ENCODE data around the gene RECQL5.

The RECQL5 gene

DNA sequence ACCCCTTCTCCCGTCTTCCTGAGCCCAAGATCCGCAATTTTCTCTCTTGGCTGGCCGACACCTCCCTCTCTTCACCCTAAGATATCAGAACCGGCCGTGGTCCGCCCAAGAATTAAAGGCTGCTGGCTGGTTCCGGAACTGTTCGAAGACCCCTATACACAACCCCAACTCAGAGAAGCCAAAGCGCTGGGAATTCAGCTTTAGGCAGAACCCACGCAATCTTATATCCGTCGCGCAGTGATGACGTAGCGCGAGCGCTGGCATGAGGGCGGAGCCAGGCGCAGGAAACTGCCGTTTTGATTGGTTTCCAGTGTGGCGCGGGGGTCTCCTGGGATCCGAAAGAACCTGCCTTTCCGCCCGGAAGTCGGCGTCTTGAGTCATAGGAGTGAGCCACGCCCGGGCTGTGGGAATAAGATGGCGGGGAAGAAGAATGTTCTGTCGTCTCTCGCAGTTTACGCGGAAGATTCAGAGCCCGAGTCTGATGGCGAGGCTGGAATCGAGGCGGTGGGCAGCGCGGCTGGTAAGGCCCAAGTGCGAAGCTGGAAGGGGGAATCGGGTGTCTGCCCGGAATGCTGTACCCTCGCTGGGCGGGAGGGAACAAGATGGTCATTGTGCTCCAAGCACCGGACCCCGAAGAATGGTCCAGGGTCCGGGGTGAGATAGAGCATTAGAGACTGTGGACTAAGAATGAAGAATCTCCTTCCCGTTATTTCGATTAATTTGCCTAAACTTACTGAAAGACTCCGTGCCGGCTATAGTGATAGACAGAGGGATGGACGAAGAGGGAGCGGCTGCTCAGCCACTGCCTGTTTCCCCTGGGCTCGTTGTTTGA is at the start of gene RECQL5, which contains the start of gene SAP30BP:
TSS of gene RECQL5 (minus strand) at position 196 of the 832 bp plus-strand sequence. CDS start 597 bp downstream, outside the sequence.
TSS of gene SAP30BP (plus strand) at position 380 of the 832 bp plus-strand sequence. CDS start at position 415, 35 bp downstream.
- peak; percentile 72 to 99 (median 96) for DNase-seq

GRCh38 chr17:75712446-75712845 is 45.5 kb upstream of the RECQL5 start:
- DNase-seq: no peak

DNA sequence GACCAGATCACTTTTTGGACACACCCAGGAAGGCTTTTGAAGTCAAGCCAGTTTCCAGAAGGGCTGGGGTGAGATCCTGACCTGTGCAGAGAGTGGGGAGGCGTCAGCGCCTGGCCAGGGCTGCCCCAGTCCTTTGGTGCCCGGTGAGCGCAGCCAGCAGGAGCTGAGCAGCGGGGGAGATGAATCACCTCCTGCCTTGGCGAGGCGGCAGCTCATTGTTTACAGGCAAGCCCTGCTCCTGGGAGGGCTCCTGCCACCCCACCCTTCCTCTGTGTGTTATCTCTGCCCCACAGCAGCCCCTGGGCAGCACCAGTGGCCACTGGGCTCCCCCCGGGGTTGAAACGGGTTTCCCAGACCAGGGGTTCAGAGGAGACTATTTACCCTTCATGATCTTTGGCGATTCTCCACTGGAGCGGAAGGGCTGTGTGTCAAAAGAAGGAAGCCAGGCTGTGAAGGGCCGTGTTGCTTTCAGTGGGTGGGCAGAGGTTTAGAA is 40.2 kb upstream of the RECQL5 start:
- DNase-seq: peak in 1 of 14 donors; percentile 26

DNA sequence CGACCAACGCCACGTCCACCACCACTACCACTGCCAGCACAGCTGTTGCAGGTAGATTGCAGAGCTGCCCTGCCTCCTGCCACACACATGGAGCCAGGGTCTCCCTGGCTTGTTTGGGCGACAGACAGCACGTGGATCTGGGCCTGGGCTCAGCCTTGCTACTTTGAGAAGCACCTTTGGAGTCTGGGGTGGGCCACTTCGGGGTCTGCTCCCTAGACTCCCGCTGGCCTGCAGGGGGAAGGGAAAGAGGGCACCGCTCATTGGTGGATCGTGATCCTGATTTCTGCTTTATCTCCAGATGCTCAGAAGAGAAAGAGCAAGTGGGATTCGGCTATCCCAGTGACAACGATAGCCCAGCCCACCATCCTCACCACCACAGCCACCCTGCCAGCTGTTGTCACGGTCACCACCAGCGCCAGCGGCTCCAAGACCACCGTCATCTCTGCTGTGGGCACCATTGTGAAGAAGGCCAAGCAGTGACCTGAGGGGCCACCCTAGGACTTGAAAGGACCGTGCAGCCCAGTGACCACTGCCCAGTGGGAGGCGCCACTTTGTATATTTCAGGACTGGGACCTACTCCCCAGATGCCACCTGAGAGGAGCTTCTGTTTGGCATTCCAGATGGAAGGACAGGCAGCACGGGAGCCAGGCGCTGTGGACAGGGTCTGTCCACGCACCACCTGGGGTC is 39.2 kb upstream of the RECQL5 start:
- no peak for DNase-seq

DNA sequence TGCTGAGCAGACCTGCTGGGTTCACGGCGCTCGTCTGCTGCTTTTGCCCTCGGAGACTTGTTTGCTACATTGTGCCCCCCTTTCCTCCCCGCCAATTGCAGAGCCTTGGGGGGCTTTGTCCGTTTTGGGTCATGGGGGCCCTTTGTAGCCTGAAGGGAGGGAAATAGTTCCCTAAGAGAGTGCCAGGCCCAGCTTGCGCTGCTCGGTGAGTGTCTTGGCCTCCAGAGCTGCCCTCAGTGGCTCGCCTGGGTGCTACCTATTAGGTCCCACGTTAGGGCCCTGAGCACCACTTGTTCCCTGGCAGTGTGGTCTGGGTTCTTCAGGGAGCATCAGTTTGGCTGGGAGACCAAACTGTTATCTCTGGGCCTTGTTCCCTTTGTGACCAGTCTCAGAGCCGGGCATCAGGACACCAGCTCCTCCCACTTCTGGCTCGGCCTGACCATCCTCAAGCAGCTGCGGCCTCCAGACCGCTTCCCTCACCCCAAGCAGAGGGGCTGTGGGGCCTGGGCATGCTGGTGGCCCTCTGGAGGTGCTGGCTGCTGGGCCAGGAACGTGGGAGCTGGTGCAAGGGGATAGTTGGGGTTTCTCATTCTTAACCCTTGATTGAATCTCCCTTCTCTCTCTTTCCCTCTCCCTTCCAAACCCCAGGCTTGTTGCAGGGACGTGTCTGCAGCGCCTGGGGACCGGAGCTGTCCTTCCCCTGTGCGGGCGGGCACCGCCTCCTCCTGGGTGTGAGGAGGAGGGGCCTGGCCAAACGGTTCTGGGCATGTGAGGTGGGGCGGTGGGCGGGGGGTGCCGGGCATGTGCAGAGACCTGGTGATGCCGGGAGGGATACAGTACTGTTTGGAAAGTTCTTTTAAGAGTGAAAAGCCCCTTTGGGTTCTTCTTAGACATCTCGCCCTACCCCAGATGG is 38.3 kb upstream of the RECQL5 start:
- peak in 2 of 14 donors; percentile 33 to 50 for DNase-seq

DNA sequence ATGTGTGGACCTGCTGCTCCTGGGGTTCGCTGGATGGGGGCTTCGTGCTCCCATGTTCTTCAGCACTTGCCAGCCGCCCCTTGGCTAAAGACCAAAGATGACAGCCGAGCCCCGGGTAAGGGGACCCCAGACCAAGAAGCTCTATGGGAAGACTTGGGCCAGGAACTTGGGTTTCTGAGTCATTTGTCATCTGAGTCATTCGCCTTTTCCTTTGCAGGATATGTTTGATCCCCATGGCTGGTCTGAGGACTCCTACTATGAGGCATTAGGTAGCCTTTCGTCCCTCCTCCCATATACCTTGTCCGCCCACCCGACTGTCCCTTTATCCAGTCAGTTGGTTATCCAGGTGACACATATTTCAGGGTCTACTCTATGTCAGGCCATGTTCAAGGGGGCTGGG is 36.6 kb upstream of the RECQL5 start:
- no peak for DNase-seq

DNA sequence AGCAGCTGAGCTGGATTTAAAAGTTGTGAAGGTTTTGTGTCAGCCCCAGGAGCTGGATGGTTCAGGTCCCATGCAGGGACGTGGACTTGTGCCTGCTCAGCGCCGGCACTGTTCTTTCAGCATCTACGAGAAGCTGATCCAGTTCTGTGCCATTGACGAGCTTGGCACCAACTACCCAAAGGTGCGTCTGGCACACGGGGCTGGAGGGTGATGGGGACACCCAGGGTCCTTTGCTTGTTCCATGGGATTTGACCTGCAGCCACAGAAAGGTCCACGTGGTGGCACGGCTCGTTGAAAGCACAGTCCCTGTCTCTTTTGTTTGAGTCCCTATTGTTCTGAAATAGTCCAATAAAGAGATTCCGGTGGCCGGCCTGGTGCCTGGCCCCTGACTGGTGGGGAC is 36.2 kb upstream of the RECQL5 start:
- no peak for DNase-seq

DNA sequence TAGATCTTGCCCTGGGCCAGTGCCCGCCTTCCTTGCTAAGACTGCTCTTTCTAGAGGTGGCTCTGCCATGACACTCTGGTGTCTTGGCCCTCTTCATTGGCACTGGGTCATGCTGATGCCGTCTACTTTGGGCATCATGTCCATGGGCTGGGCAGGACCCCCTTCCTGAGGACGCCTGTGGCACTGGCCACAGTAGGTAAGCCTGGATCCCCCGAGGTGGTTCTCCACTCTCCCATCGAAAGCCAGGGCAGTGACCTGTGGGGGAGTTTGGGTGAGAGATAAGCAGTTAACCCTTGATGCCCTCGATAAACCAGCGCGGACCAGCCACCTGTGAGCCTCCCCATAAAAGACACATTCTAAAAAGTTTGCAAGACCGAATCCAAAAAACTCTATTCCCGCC is 34.3 kb upstream of the RECQL5 start:
- no peak for DNase-seq

- DNase-seq: no peak
Measured at GRCh38 chr17:75698659-75699058, 31.7 kb upstream of the RECQL5 start.

- peak in 10 of 14 donors; percentile 18 to 81 (median 68) for DNase-seq
Measured at GRCh38 chr17:75697651-75698291, 30.8 kb upstream of the RECQL5 start.

- peak in 7 of 14 donors; percentile 34 to 69 (median 51) for DNase-seq
Measured at GRCh38 chr17:75695830-75696271, 28.9 kb upstream of the RECQL5 start.

DNA sequence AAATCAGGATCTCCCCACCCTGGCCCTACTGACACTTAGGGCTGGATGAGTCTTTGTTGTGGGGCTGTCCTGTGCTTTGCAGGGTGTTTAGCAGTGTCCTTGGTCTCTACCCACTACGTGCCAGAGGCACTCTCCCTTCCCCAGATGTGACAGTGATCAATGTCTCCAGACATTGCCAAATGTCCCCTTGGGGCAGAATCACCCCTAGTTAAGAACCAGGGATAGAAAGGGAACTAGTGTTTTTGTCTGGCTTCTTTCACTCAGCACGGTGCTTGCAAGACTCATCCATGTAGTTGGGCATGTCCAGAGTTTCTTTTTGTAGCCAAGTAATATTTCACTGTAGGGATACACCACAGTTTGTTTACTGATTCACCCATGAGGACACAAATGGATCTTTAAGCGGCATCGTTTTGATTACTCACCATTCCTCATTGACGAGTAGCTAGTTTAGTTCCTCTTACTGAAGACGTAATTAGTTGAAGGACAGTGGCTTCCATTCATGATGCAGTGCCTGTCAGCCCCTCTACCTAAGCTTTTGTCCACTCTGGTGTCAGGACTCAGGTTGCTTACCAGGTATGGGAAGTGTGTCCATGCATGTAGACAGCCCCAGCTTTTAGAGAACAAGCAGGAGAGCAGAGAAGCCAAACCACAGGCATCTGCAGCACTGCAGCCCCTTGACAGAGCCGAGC is 28.3 kb upstream of the RECQL5 start:
- peak in 1 of 14 donors; percentile 16 for DNase-seq

- DNase-seq: peak in 4 of 14 donors; percentile 32 to 78 (median 46)
Measured at GRCh38 chr17:75694536-75694935, 27.6 kb upstream of the RECQL5 start.

DNA sequence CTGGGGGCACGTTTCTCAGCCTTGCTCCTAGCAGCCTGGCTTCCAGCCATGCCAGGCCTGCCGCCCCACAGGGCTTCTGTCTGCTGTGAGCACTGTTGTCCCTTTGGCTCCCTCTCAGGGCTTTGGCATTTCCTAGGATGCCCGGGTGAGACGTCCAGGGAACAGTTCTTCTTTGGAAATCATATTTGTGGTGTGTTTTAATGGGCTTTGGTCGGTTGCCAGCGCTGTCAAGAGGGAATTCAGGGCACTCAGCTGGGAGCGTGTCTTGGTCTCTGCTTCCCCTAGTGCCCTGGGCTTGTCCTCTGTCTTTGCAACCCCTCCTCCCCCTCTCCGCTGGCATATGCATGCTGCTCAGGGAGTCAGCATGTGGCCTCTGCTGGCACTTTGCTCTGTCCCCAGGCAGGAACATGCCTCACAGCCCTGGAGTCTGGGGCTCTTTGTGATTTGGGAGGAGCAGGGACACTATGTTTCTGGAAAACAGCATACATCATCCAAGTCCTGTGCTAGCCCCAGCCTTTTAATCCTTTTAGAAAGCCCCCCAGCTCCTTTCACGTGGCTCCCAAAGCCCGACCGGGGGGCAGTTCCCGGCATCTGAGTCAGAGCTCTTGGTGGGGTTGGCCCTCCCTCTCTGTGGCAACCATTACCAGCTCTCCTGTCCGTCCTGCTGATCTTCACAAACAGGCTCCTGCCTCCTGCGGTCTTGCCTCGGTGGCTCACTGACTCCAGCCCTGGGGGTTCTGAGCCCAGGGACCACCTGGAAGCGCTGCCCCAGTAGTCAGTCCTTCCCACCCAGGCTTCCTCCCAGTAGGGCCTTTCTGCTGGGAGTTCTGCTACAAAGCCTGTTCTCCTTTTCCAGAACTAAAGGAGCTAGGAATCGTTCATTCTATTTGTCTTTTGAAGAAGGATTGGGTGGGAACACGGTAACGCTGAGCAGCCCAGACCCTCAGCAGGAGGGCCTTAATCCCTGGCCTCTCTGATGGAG is 26.8 kb upstream of the RECQL5 start:
- peak; percentile 36 to 98 (median 91) for DNase-seq

DNA sequence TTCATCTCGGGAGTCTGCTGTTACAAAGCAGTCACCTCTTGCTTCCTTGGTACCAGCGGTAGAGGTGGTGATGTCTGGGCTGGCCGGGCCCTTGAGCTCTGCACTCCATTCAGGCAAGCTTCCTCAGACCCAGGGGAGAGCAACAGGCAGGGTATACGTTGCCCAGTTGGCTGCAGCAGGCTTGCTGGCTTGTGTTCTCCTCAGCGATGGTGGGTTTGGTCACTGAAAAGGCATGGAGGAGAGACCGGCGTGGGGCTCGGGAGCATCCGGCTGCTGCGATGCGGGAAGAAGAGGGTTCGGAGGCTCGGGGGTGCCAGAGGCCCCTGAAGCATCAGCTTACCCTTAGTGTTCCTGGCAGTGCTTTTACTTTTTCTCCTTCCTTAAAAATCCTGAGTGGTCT is 26.0 kb upstream of the RECQL5 start:
- DNase-seq: peak in 6 of 14 donors; percentile 46 to 80 (median 70)

DNA sequence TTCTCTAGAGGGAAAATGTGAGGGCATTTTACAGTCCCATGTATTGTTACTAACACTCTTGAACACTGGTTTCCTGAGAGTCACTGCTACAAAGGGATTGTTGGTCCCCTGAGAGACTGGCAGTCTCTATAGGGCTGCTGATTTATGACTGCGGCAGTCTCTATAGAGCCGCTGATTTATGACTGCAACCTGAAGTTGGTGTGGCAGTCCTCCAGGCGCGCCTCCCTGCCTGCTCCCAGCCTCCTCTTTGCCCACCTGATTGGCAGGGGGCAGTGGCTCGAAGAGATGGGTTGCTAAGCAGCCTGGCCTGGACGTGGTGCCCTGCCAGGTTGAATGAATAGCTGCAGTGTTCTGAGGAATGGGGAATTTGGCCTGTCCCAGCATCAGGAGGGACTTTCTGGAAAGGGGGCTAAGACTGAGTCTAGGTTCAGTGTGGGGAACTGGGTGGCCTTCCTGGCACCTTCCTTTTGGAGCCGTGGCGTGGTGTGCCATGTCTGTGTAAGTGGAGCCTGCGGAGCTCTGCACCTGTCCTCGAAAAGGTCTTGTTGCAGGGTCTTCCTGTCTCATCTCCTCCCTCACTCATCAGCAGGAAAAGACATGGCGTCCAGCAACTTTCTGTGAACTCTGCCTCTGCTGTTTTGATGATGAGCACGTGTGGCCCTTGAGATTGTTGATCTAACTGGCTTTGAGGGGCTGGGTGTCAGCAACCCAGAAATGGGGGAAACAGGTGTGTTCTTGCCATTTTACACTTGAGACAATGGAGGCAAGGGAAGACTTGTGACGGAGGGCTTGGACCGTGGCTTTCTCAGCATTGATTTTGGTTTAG is 25.1 kb upstream of the RECQL5 start:
- peak in 12 of 14 donors; percentile 39 to 90 (median 69) for DNase-seq

- DNase-seq: peak in 4 of 14 donors; percentile 54 to 84 (median 72)
Measured at GRCh38 chr17:75691371-75691791, 24.4 kb upstream of the RECQL5 start.

GRCh38 chr17:75689441-75689873 is 22.5 kb upstream of the RECQL5 start:
- DNase-seq: no peak
